ENCODE data around the gene YOD1. TPM values are rescaled to one million over a fixed set of nuclear protein-coding genes. Genes with fewer than 3 reads are reported as not detected.

Gene YOD1
- total and polyA plus RNA-seq, 2 of the 4 experiments (the other 2 are of a cell fraction): 1.8 to 5.4 TPM

DNA sequence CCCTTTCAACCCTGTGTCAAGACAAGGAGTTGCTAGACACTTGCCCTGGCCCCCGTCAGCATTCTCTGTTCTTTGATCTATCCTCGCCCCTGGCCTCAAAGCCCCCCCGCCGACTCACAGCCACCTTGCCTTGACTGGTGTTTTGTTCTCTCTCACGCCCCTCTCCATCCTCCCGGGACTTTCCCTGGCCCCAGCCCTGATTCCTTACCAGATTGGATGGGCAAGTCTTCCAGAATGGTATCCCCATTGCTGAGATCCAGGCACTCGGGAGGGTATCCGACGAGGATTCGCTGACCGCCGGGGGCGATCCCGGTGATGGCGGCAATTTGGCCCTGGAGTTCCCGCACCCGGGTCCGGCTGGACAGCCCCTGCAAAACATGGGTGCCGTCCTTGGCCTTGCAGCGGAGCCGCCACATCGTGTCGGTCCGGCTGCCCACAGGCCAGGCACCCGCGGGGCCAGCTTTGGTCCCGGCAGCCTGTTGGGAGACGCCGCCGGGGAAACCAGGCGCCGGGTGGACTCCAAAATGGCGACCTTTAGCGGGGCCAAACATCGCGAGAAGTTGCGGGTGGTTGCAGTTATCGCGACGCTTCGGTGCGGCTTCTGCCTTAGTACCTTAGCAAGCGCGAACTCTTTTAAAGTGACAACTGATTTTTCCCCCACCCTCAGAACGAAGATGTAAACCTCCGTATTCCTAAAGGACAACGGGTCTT, 373 bp downstream of the YOD1 start:
- Histone ChIP-seq H2BK120ac (ENCODE audit: low read depth, low read length) (peak overlapping the region; percentile 89), H2BK20ac (ENCODE audit: low read depth, low read length) (peak overlapping the region; percentile 49; the same call in 1 of the 2 replicates), H4K8ac (ENCODE audit: low read depth in 2 of 2, low read length in 2 of 2) (peak overlapping the region; percentile 85 to 95), H3K56ac (ENCODE audit: extremely low read depth, insufficient read depth, low read length) (peak overlapping the region; percentile 79), H4K91ac (ENCODE audit: insufficient read depth, low read depth, low read length) (peak overlapping the region; percentile 78), H3K14ac (replicated peaks; ENCODE audit: low read depth, low read length) (peak overlapping the region; percentile 90), H3K79me1 (ENCODE audit: low read depth in 1 of 2, low read length in 2 of 2) (peaks cover 12 to 28% of the 10 kb centered on the region in 2 experiments), H3K23ac (ENCODE audit: low read depth, low read length) (peak overlapping the region; percentile 86), H3K18ac (ENCODE audit: low read depth, low read length) (peak overlapping the region; percentile 85), H2BK15ac (ENCODE audit: low read depth, low read length) (peak overlapping the region; percentile 90; the same call in 2 of the 3 replicates), H4K20me1 (ENCODE audit: insufficient read depth, low read length) (peaks cover 10% of the 10 kb centered on the region; the same call in 1 of the 2 replicates), H3K9me3 (ENCODE audit: control insufficient read depth, insufficient read depth, low read length) (no peaks in the 10 kb centered on the region), H2AK5ac (ENCODE audit: low read depth, low read length) (peak overlapping the region; percentile 51; the same call in 1 of the 2 replicates), H3K4me2 (ENCODE audit: low read depth, low read length) (peak overlapping the region; percentile 95), H3K4ac (ENCODE audit: low read depth, low read length) (peak overlapping the region; percentile 89), H3K4me3 (ENCODE audit: insufficient read depth, low read depth, low read length) (peak overlapping the region; percentile 97), H4K5ac (ENCODE audit: low read depth, low read length) (peak overlapping the region; percentile 99), H3K27me3 (ENCODE audit: control insufficient read depth, insufficient read depth, low read length) (peaks cover 5% of the 10 kb centered on the region; the same call in 1 of the 2 replicates), H2BK5ac (ENCODE audit: low read depth, low read length, poor library complexity, severe bottlenecking) (peak overlapping the region; percentile 82), H3K4me1 (ENCODE audit: control insufficient read depth, insufficient read depth, low read length) (peaks cover 4% of the 10 kb centered on the region; the same call in 1 of the 2 replicates), H3K36me3 (ENCODE audit: control insufficient read depth, insufficient read depth, low read length) (peaks cover 7% of the 10 kb centered on the region), H3K9ac (ENCODE audit: low read depth, low read length) (peak overlapping the region; percentile 91), H3K9me1 (ENCODE audit: insufficient read depth, low read length) (peaks cover 7% of the 10 kb centered on the region), H2AK9ac (replicated peaks; ENCODE audit: low read depth, low read length, poor library complexity) (peak overlapping the region; percentile 76), H3K27ac (ENCODE audit: insufficient read depth, low read length) (peak overlapping the region; percentile 78), H2AFZ (replicated peaks; ENCODE audit: low read length, poor library complexity) (peak overlapping the region; percentile 98)
- 0% methylated on average over 34 of the region's 47 CpGs; no CpG with 5 or more reads in 1 of the 2 experiments for WGBS, 2 experiments (ENCODE audit: extremely low coverage in 2 of 2, insufficient read length in 1 of 2)
- peak; percentile 75 for ATAC-seq (ENCODE audit: low read depth)
- BruUV-seq (replicated peaks): no TSS peak
- intact Hi-C loops (cut with micrococcal nuclease) (loop anchor here (1.0 to 2.0 kb wide), 2 partner anchors 26 to 449 kb away; no protein-coding TSS in a partner anchor), in situ Hi-C loops (cut with MboI; ENCODE audit: low sequenced_read_pairs) (no loop called here), dilution Hi-C loops (cut with HindIII; ENCODE audit: low sequenced_read_pairs, unreplicated experiment) (no loop called here)
- DNase-seq: peak; percentile 88
- ChIA-PET CTCF (interaction anchor here (0.5 to 1.2 kb wide), 5 partner anchors 18 to 739 kb away, joined by 3 to 6 read pairs (median 5); partner anchors contain the start of gene C1orf116), POLR2A (ENCODE audit: unreplicated experiment) (no interaction called here)
- TF ChIP-seq POLR2A (IDR thresholded peaks at IDR 0.05; ENCODE audit: low read depth, low read length) (peak; percentile 81; the same call in 1 of the 2 replicates), MXI1 (IDR thresholded peaks at IDR 0.05; ENCODE audit: borderline replicate concordance, low read depth, low read length) (peak; percentile 25; the same call in 1 of the 2 replicates), CEBPB (IDR thresholded peaks at IDR 0.05; ENCODE audit: low read depth, low read length) (no peak)

All from IMR-90 (cell line).